ENCODE results near the gene GPATCH2L. TPM values are rescaled to one million over a fixed set of nuclear protein-coding genes. Genes with fewer than 3 reads are reported as not detected.
A peak's percentile ranks its signal among the peaks of the same experiment; 100 is the strongest.

GPATCH2L gene
- total and polyA plus RNA-seq, 4 donors = 4.3 to 69.9 (median 32.4) TPM

DNA sequence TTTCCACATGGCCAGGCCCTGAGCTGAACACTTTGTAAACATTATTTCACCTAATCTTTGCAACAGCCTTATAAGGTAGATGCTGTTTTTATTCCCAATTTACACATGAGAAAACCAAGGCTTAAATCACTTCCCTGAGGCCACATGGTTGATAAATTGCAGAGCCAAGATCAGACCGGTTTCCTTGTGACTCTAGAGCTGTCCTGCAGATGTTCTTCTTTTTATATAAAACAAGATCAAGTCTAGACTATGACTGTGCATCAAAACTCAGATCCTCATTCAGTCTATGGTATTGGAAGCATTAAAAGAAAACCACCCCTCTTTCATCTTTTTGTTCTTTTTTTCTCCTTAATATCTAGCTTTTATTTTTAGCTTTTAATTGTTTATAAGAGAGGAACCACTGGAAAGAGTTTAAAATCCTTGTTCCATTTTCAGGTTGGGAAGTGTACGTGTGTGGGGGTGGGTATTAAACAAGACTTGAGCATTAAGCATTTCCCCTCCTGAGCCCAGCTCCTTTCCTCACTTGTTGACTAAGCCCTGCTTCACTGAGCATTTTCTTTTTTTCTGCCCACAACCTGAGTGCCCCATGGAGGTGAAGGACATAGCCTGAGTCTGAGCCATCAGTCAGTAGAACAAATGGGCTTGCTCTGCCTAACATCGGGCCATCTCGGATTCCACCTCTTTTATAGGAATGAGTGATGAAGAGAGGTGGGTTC lies 45.4 kb downstream of the GPATCH2L start:
- Histone ChIP-seq H3K9me3 (ENCODE audit: control insufficient read depth in 4 of 4, insufficient read depth in 3 of 4, low read length in 3 of 4) (no peaks in the 10 kb centered on the region), H3K27ac (ENCODE audit: low read depth in 1 of 2, low read length in 1 of 2) (no peak overlapping the region), H3K27me3 (ENCODE audit: control insufficient read depth in 3 of 3, insufficient read depth in 3 of 3, low read length in 2 of 3) (no peaks in the 10 kb centered on the region), H3K4me3 (no peak overlapping the region), H3K4me1 (ENCODE audit: control insufficient read depth in 5 of 5, insufficient read depth in 5 of 5, low read length in 5 of 5) (no peaks in the 10 kb centered on the region), H3K9ac (ENCODE audit: insufficient read depth in 1 of 2, low read length in 2 of 2) (no peak overlapping the region), H3K36me3 (ENCODE audit: control insufficient read depth in 4 of 4, insufficient read depth in 4 of 4, low read length in 4 of 4) (peaks cover 16 to 57% (median 42%) of the 10 kb centered on the region in 4 donors)
- no peak for DNase-seq
- TF ChIP-seq, protein P1, sequence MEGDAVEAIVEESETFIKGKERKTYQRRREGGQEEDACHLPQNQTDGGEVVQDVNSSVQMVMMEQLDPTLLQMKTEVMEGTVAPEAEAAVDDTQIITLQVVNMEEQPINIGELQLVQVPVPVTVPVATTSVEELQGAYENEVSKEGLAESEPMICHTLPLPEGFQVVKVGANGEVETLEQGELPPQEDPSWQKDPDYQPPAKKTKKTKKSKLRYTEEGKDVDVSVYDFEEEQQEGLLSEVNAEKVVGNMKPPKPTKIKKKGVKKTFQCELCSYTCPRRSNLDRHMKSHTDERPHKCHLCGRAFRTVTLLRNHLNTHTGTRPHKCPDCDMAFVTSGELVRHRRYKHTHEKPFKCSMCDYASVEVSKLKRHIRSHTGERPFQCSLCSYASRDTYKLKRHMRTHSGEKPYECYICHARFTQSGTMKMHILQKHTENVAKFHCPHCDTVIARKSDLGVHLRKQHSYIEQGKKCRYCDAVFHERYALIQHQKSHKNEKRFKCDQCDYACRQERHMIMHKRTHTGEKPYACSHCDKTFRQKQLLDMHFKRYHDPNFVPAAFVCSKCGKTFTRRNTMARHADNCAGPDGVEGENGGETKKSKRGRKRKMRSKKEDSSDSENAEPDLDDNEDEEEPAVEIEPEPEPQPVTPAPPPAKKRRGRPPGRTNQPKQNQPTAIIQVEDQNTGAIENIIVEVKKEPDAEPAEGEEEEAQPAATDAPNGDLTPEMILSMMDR (IDR thresholded peaks at IDR 0.05; ENCODE audit: control extremely low read depth, extremely low read depth) = no peak
- ATAC-seq (ENCODE audit: insufficient read depth, low FRiP score) = no peak
- 93 to 97% methylated on average over 4 of the region's 4 CpGs for WGBS, 2 donors

DNA sequence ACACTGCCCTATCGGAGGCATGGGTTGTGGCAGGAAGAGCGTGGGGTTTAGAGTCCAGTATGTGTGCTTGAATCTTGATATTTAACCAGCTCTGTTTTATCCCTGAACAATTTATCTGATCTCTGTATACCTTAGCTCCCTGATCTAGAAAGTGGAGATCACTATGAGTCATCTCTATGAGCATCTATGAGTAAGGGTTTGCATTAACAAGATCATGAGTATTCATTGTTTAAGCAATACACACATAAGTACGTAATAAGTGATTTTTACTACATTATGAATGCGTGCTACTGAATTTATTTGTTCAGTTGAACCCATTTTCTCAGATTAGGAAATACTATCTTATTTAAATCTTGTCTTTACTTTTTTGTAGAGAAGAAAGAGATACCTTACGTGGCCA lies 49.4 kb downstream of the GPATCH2L start:
- WGBS, 2 donors = 92 to 98% methylated on average over 5 of the region's 5 CpGs
- Histone ChIP-seq H3K27ac (ENCODE audit: low read depth in 1 of 2, low read length in 1 of 2) (no peak overlapping the region), H3K9me3 (ENCODE audit: control insufficient read depth in 4 of 4, insufficient read depth in 3 of 4, low read length in 3 of 4) (no peaks in the 10 kb centered on the region), H3K27me3 (ENCODE audit: control insufficient read depth in 3 of 3, insufficient read depth in 3 of 3, low read length in 2 of 3) (no peaks in the 10 kb centered on the region), H3K9ac (ENCODE audit: insufficient read depth in 1 of 2, low read length in 2 of 2) (no peak overlapping the region), H3K4me1 (ENCODE audit: control insufficient read depth in 5 of 5, insufficient read depth in 5 of 5, low read length in 5 of 5) (peaks cover 0 to 2% (median 0%) of the 10 kb centered on the region in 5 donors), H3K4me3 (no peak overlapping the region), H3K36me3 (ENCODE audit: control insufficient read depth in 4 of 4, insufficient read depth in 4 of 4, low read length in 4 of 4) (peaks cover 20 to 46% (median 31%) of the 10 kb centered on the region in 4 donors)
- TF ChIP-seq, protein P1 (IDR thresholded peaks at IDR 0.05; ENCODE audit: control extremely low read depth, extremely low read depth) = no peak
- no peak for ATAC-seq (ENCODE audit: insufficient read depth, low FRiP score)
- no peak for DNase-seq

DNA sequence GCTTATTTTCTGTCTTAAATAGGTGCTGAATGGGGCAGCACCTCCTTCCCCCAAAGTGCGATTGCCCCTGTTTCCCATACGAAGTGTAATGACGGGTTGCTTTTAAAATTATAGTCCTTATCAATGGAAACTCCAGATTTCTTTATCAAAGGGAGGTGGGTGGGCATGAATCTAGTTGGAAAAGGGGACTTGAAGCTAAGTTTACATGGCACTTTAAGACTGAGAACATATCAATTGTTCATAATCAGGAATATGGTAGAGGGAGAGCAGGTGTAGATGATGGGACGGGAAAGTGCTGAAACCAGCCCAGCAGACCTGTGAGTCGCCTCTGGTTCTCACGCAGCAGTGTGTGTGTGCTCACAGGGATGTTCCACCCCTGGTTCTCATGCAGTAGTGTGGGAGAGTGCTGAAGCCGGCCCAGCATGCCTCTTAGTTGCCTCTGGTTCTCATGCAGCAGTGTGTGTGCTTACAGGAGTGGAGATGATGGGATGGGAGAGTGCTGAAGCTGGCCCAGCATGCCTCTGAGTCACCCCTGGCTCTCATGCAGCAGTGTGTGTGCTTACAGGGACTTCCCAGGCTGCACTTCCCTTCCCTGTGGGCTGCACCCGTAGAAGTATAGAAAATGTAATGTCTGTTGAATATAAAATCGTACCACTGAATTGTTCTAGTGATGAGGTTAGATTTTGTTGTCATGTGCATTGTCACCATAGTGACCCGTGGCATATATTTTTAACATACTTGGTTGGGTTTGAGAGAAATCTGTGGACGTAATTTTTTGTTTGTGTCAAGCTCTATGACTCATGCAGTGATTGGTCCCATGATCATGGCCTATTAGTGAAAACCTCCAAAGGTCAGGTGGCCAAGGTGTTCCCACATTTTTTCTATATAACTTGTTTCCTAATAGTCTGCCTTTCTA lies 51.6 kb downstream of the GPATCH2L start:
- H3K27ac ChIP-seq (ENCODE audit: low read depth in 1 of 2, low read length in 1 of 2) = no peak overlapping the region
- WGBS, 2 donors = 91 to 94% methylated on average over 11 of the region's 11 CpGs
- no peaks in the 10 kb centered on the region for H3K27me3 ChIP-seq (ENCODE audit: control insufficient read depth in 3 of 3, insufficient read depth in 3 of 3, low read length in 2 of 3)
- peaks cover 0 to 2% (median 0%) of the 10 kb centered on the region in 5 donors for H3K4me1 ChIP-seq (ENCODE audit: control insufficient read depth in 5 of 5, insufficient read depth in 5 of 5, low read length in 5 of 5)
- H3K36me3 ChIP-seq (ENCODE audit: control insufficient read depth in 4 of 4, insufficient read depth in 4 of 4, low read length in 4 of 4) = peaks cover 10 to 28% (median 22%) of the 10 kb centered on the region in 4 donors
- H3K9me3 ChIP-seq (ENCODE audit: control insufficient read depth in 4 of 4, insufficient read depth in 3 of 4, low read length in 3 of 4) = no peaks in the 10 kb centered on the region
- no peak overlapping the region for H3K9ac ChIP-seq (ENCODE audit: insufficient read depth in 1 of 2, low read length in 2 of 2)
- TF ChIP-seq, protein P1 (IDR thresholded peaks at IDR 0.05; ENCODE audit: control extremely low read depth, extremely low read depth) = no peak
- no peak overlapping the region for H3K4me3 ChIP-seq
- ATAC-seq (ENCODE audit: insufficient read depth, low FRiP score) = peak; percentile 87
- DNase-seq = no peak

All from lung (tissue), 12 donors.